Endothelial cell of umbilical vein (primary cell): ENCODE data around the gene RBMS3.

ENCODE experiments used
- CTCF ChIP-seq, 2 donors: IDR thresholded peaks; 1 replicate in 1 of 2; 2 replicates in 1 of 2; pipeline ENCODE4 v1.5.1; 2011; ENCODE audit warnings: low read length in 2 of 2, mild to moderate bottlenecking in 2 of 2, moderate library complexity in 2 of 2, control low read depth in 1 of 2, inconsistent platforms in 1 of 2, low read depth in 1 of 2; ENCODE audit not compliant: insufficient read depth in 1 of 2; ENCODE audit errors: extremely low read depth in 1 of 2
- MAX ChIP-seq: IDR thresholded peaks from 2 replicates; pipeline ENCODE4 v1.6.1; 2011; ENCODE audit not compliant: insufficient read depth, insufficient read length
- POLR2A ChIP-seq: IDR thresholded peaks from 2 replicates; pipeline ENCODE4 v1.6.1; 2012; ENCODE audit warnings: low read depth, mild to moderate bottlenecking, control low read depth, low read length
- POLR2AphosphoS5 ChIP-seq: IDR thresholded peaks from 2 replicates; pipeline ENCODE4 v1.6.1; 2012; ENCODE audit warnings: low read depth, mild to moderate bottlenecking, control low read depth, low read length, moderate library complexity; ENCODE audit not compliant: insufficient read depth

DNA sequence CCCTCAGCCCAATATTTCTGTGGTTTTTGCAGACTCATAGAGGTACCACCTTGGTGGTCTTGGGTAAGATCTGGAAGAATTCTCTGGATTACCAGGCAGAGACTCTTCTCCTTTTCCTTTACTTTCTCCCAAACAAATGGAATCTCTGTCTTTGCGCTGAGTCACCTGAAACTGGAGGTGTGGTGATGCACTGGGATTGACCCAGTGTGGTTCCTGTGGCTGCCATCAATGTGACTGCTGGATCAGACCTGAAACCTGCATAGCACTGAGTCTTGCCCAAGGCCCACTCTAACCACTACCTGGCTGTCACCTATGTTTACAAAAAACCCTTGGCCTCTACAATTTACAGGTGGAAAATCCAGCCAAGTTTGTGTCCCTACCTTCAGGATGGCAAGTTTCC is 295.3 kb downstream of the RBMS3 start:
- no peak for TF ChIP-seq CTCF (IDR thresholded peaks at IDR 0.05; ENCODE audit: extremely low read depth in 1 of 2, insufficient read depth in 1 of 2, low read depth in 1 of 2, low read length in 2 of 2)
- TF ChIP-seq POLR2AphosphoS5, result no peak
- no peak for TF ChIP-seq POLR2A
- TF ChIP-seq MAX, result no peak
